T-helper 1 cell treated with Interleukin-12 subunit alpha and Interleukin-12 subunit beta and Interleukin-4 antibody, amounts not matched to agents 30 μg/mL and 1 μg/mL, for 36 hours (primary cell): ENCODE measurements around the gene SEC14L2.

ENCODE experiments used
- H3K27ac Mint-ChIP-seq: one replicate; pipeline ENCODE4 v1.8.0; 2021; ENCODE audit warnings: mild to moderate bottlenecking, mixed read lengths
- H3K27me3 Mint-ChIP-seq: one replicate; pipeline ENCODE4 v1.8.0; 2021; ENCODE audit warnings: low read depth, mixed read lengths
- H3K36me3 Mint-ChIP-seq: one replicate; pipeline ENCODE4 v1.8.0; 2021; ENCODE audit warnings: low read depth, mixed read lengths
- H3K4me1 Mint-ChIP-seq: one replicate; pipeline ENCODE4 v1.8.0; 2021; ENCODE audit warnings: low read depth, mixed read lengths
- H3K4me3 Mint-ChIP-seq: one replicate; pipeline ENCODE4 v1.8.0; 2021; ENCODE audit warnings: mild to moderate bottlenecking, moderate library complexity, mixed read lengths
- H3K9me3 Mint-ChIP-seq: one replicate; pipeline ENCODE4 v1.8.0; 2021; ENCODE audit warnings: mixed read lengths

The SEC14L2 gene

GRCh38 chr22:30396871-30397655 is at the start of gene SEC14L2:
Gene SEC14L2 (plus strand): TSS chr22:30397018. CDS start chr22:30397117, 99 bp downstream.
- Mint-ChIP-seq H3K36me3 (peaks cover 4% of the 10 kb centered on the region), H3K9me3 (no peaks in the 10 kb centered on the region), H3K4me1 (peaks cover 43% of the 10 kb centered on the region), H3K27ac (peak within 1 kb of the TSS; percentile 36), H3K27me3 (no peaks in the 10 kb centered on the region), H3K4me3 (peak within 1 kb of the TSS; percentile 84)

GRCh38 chr22:30347255-30347892 is 49.4 kb upstream of the SEC14L2 start:
- H3K27ac Mint-ChIP-seq, result peak overlapping the region; percentile 72
- H3K9me3 Mint-ChIP-seq, result no peaks in the 10 kb centered on the region
- no peak overlapping the region for H3K4me3 Mint-ChIP-seq
- H3K36me3 Mint-ChIP-seq, result peaks cover 67% of the 10 kb centered on the region
- H3K27me3 Mint-ChIP-seq, result no peaks in the 10 kb centered on the region
- peaks cover 32% of the 10 kb centered on the region for H3K4me1 Mint-ChIP-seq

- no peaks in the 10 kb centered on the region for H3K27me3 Mint-ChIP-seq
- H3K4me3 Mint-ChIP-seq, result peak overlapping the region; percentile 37
- peaks cover 64% of the 10 kb centered on the region for H3K36me3 Mint-ChIP-seq
- no peaks in the 10 kb centered on the region for H3K9me3 Mint-ChIP-seq
- H3K27ac Mint-ChIP-seq, result peak overlapping the region; percentile 81
- peaks cover 32% of the 10 kb centered on the region for H3K4me1 Mint-ChIP-seq
These were observed 48.4 kb upstream of the SEC14L2 start for GRCh38 chr22:30348404-30348803.

- Mint-ChIP-seq H3K27ac (peak overlapping the region; percentile 81), H3K36me3 (peaks cover 65% of the 10 kb centered on the region), H3K27me3 (no peaks in the 10 kb centered on the region), H3K4me1 (peaks cover 35% of the 10 kb centered on the region), H3K4me3 (peak overlapping the region; percentile 37), H3K9me3 (no peaks in the 10 kb centered on the region)
These were observed 48.0 kb upstream of the SEC14L2 start for GRCh38 chr22:30348809-30349208.

GRCh38 chr22:30351226-30351625 is 45.6 kb upstream of the SEC14L2 start:
- Mint-ChIP-seq H3K27me3 (no peaks in the 10 kb centered on the region), H3K4me1 (peaks cover 49% of the 10 kb centered on the region), H3K9me3 (no peaks in the 10 kb centered on the region), H3K36me3 (peaks cover 57% of the 10 kb centered on the region), H3K4me3 (no peak overlapping the region), H3K27ac (no peak overlapping the region)

GRCh38 chr22:30354644-30355043 is 42.2 kb upstream of the SEC14L2 start:
- peak overlapping the region; percentile 60 for H3K27ac Mint-ChIP-seq
- peaks cover 41% of the 10 kb centered on the region for H3K36me3 Mint-ChIP-seq

GRCh38 chr22:30356449-30357235 is 40.2 kb upstream of the SEC14L2 start, which contains the start of the genes CCDC157 and SF3A1:
Gene CCDC157 (plus strand): TSS chr22:30357007. CDS start chr22:30366001, 8,994 bp downstream.
Gene SF3A1 (minus strand): TSS chr22:30356894. CDS start chr22:30356792, 102 bp downstream.
- H3K27me3 Mint-ChIP-seq, result peaks cover 5% of the 10 kb centered on the region
- no peaks in the 10 kb centered on the region for H3K9me3 Mint-ChIP-seq
- H3K36me3 Mint-ChIP-seq, result peaks cover 23% of the 10 kb centered on the region
- H3K4me1 Mint-ChIP-seq, result peaks cover 26% of the 10 kb centered on the region
- peak within 1 kb of the TSS; percentile 91 for H3K4me3 Mint-ChIP-seq
- H3K27ac Mint-ChIP-seq, result peak within 1 kb of the TSS; percentile 86

More at GRCh38 chr22:30354644-30355043, 42.2 kb upstream of the SEC14L2 start:
- H3K4me1 Mint-ChIP-seq, result peaks cover 36% of the 10 kb centered on the region
- peaks cover 5% of the 10 kb centered on the region for H3K27me3 Mint-ChIP-seq
- H3K9me3 Mint-ChIP-seq, result no peaks in the 10 kb centered on the region
- H3K4me3 Mint-ChIP-seq, result peak overlapping the region; percentile 91

- Mint-ChIP-seq H3K27me3 (peaks cover 5% of the 10 kb centered on the region), H3K4me3 (peak overlapping the region; percentile 91), H3K27ac (peak overlapping the region; percentile 86), H3K36me3 (peaks cover 18% of the 10 kb centered on the region), H3K9me3 (no peaks in the 10 kb centered on the region), H3K4me1 (peaks cover 26% of the 10 kb centered on the region)
These were observed 39.6 kb upstream of the SEC14L2 start for GRCh38 chr22:30357236-30357570.

GRCh38 chr22:30357650-30358215 is 39.1 kb upstream of the SEC14L2 start:
- H3K4me1 Mint-ChIP-seq, result peaks cover 30% of the 10 kb centered on the region
- peak overlapping the region; percentile 86 for H3K4me3 Mint-ChIP-seq
- peaks cover 17% of the 10 kb centered on the region for H3K36me3 Mint-ChIP-seq
- H3K27me3 Mint-ChIP-seq, result peaks cover 5% of the 10 kb centered on the region
- no peaks in the 10 kb centered on the region for H3K9me3 Mint-ChIP-seq
- peak overlapping the region; percentile 81 for H3K27ac Mint-ChIP-seq

- Mint-ChIP-seq H3K27me3 (peaks cover 5% of the 10 kb centered on the region), H3K9me3 (no peaks in the 10 kb centered on the region), H3K4me1 (peaks cover 30% of the 10 kb centered on the region), H3K27ac (no peak overlapping the region), H3K36me3 (peaks cover 18% of the 10 kb centered on the region), H3K4me3 (no peak overlapping the region)
These were observed 38.3 kb upstream of the SEC14L2 start for GRCh38 chr22:30358541-30358940.

- peaks cover 4% of the 10 kb centered on the region for H3K27me3 Mint-ChIP-seq
These were observed 34.7 kb upstream of the SEC14L2 start for GRCh38 chr22:30361916-30362650.

GRCh38 chr22:30362651-30363281 is 34.1 kb upstream of the SEC14L2 start:
- no peaks in the 10 kb centered on the region for H3K9me3 Mint-ChIP-seq
- H3K4me3 Mint-ChIP-seq, result no peak overlapping the region
- peaks cover 8% of the 10 kb centered on the region for H3K4me1 Mint-ChIP-seq
- H3K36me3 Mint-ChIP-seq, result peaks cover 3% of the 10 kb centered on the region
- peak overlapping the region; percentile 32 for H3K27ac Mint-ChIP-seq
- H3K27me3 Mint-ChIP-seq, result no peaks in the 10 kb centered on the region

More at GRCh38 chr22:30361916-30362650, 34.7 kb upstream of the SEC14L2 start:
- H3K4me1 Mint-ChIP-seq, result peaks cover 11% of the 10 kb centered on the region
- H3K27ac Mint-ChIP-seq, result peak overlapping the region; percentile 32
- H3K4me3 Mint-ChIP-seq, result no peak overlapping the region
- peaks cover 3% of the 10 kb centered on the region for H3K36me3 Mint-ChIP-seq
- H3K9me3 Mint-ChIP-seq, result no peaks in the 10 kb centered on the region

GRCh38 chr22:30365891-30366290 is 30.9 kb upstream of the SEC14L2 start:
- H3K4me1 Mint-ChIP-seq, result peaks cover 5% of the 10 kb centered on the region
- H3K27me3 Mint-ChIP-seq, result no peaks in the 10 kb centered on the region
- peaks cover 3% of the 10 kb centered on the region for H3K36me3 Mint-ChIP-seq
- no peak overlapping the region for H3K4me3 Mint-ChIP-seq
- no peaks in the 10 kb centered on the region for H3K9me3 Mint-ChIP-seq
- no peak overlapping the region for H3K27ac Mint-ChIP-seq
